Endodermal cell (in vitro differentiated cells): Measurements from ENCODE around the gene IRF2BP1. TPM values are rescaled to one million over a fixed set of nuclear protein-coding genes. Genes with fewer than 3 reads are reported as not detected.

ENCODE experiments used
- DNase-seq: peaks from one replicate; pipeline ENCODE4 v3.0.0-alpha.2; 2017
- H3K27ac ChIP-seq: 2 replicates; pipeline ENCODE4 v1.5.1; 2013; ENCODE audit warnings: mild to moderate bottlenecking, low read depth, low read length, moderate library complexity
- H3K27me3 ChIP-seq: 2 replicates; pipeline ENCODE4 v1.6.1; 2013; ENCODE audit warnings: mild to moderate bottlenecking, low read length, moderate library complexity; ENCODE audit not compliant: insufficient read depth, control insufficient read depth, poor library complexity, severe bottlenecking
- H3K36me3 ChIP-seq: 2 replicates; pipeline ENCODE4 v1.7.0; 2013; ENCODE audit warnings: mild to moderate bottlenecking, low read length, moderate library complexity; ENCODE audit not compliant: control insufficient read depth, insufficient read depth
- H3K4me1 ChIP-seq: one replicate; pipeline ENCODE4 v1.7.0; 2013; ENCODE audit warnings: low read length; ENCODE audit not compliant: control insufficient read depth, insufficient read depth
- H3K4me3 ChIP-seq: 2 replicates; pipeline ENCODE4 v1.5.1; 2013; ENCODE audit warnings: mild to moderate bottlenecking, low read length, moderate library complexity
- H3K9ac ChIP-seq: 2 replicates; pipeline ENCODE4 v1.6.1; 2013; ENCODE audit warnings: mild to moderate bottlenecking, low read length, moderate library complexity; ENCODE audit not compliant: poor library complexity, severe bottlenecking; ENCODE audit errors: extremely low read depth
- H3K9me3 ChIP-seq: 2 replicates; pipeline ENCODE4 v1.6.1; 2013; ENCODE audit warnings: mild to moderate bottlenecking, low read length, moderate library complexity; ENCODE audit not compliant: control insufficient read depth
- H3K27ac Mint-ChIP-seq: 2 replicates; pipeline ENCODE4 v1.8.0; 2020; ENCODE audit warnings: mixed read lengths
- H3K27me3 Mint-ChIP-seq: 2 replicates; pipeline ENCODE4 v1.8.0; 2021; ENCODE audit warnings: mild to moderate bottlenecking, mixed read lengths; ENCODE audit not compliant: insufficient read depth
- H3K36me3 Mint-ChIP-seq: 2 replicates; pipeline ENCODE4 v1.8.0; 2020; ENCODE audit warnings: low read depth, mixed read lengths
- H3K4me1 Mint-ChIP-seq: 2 replicates; pipeline ENCODE4 v1.8.0; 2020; ENCODE audit warnings: mixed read lengths
- H3K4me3 Mint-ChIP-seq: 2 replicates; pipeline ENCODE4 v1.8.0; 2020; ENCODE audit warnings: mild to moderate bottlenecking, moderate library complexity, mixed read lengths
- H3K9me3 Mint-ChIP-seq: 2 replicates; pipeline ENCODE4 v1.8.0; 2020; ENCODE audit warnings: mild to moderate bottlenecking, mixed read lengths
- CTCF ChIP-seq: fragments of 200-600 bp; sonication (generic); conservative IDR thresholded peaks from 2 replicates; pipeline ENCODE4 v1.5.0; 2021; ENCODE audit warnings: antibody characterized with exemption, mild to moderate bottlenecking
- WGBS, 2 experiments: methylation state at CpG; one replicate each; pipeline versions ENCODE4 v1.1.5 to v1.1.7; 2013; ENCODE audit warnings: missing lambda C conversion rate in 2 of 2, mixed read lengths in 1 of 2; ENCODE audit not compliant: insufficient coverage in 1 of 2, insufficient read length in 1 of 2; 5-methylcytosine and 5-hydroxymethylcytosine counted together
- total RNA-seq, 2 donors: library from RNA; stranded (reverse); fragmentation: NEBNext Ultra II Directional in 1 of 2; extraction: Animal tissue kit (Norgen Biotek cat#: 25700) in 1 of 2; gene quantifications; 2 replicates in 1 of 2; 3 replicates in 1 of 2; pipeline ENCODE4 v1.2.1, GENCODE V29; 2021

IRF2BP1 gene
- total RNA-seq, 2 donors from 2014 or later: 23.8 to 30.3 TPM

- WGBS, 2 experiments: 83 to 100% methylated on average over 2 to 5 of the region's 5 CpGs
- Histone ChIP-seq H3K9ac (no peak overlapping the region), H3K4me3 (no peak overlapping the region), H3K9me3 (no peaks in the 10 kb centered on the region), H3K4me1 (no peaks in the 10 kb centered on the region), H3K27me3 (no peaks in the 10 kb centered on the region), H3K27ac (no peak overlapping the region), H3K36me3 (no peaks in the 10 kb centered on the region)
- H3K4me3 Mint-ChIP-seq: no peak overlapping the region
- H3K27ac Mint-ChIP-seq: no peak overlapping the region
- no peak for TF ChIP-seq CTCF
- H3K9me3 Mint-ChIP-seq: no peaks in the 10 kb centered on the region
- no peak for DNase-seq
- H3K36me3 Mint-ChIP-seq: no peaks in the 10 kb centered on the region
- peaks cover 9% of the 10 kb centered on the region for H3K27me3 Mint-ChIP-seq
- no peaks in the 10 kb centered on the region for H3K4me1 Mint-ChIP-seq
These were observed 23.0 kb upstream of the IRF2BP1 start for GRCh38 chr19:45908956-45909355.

DNA sequence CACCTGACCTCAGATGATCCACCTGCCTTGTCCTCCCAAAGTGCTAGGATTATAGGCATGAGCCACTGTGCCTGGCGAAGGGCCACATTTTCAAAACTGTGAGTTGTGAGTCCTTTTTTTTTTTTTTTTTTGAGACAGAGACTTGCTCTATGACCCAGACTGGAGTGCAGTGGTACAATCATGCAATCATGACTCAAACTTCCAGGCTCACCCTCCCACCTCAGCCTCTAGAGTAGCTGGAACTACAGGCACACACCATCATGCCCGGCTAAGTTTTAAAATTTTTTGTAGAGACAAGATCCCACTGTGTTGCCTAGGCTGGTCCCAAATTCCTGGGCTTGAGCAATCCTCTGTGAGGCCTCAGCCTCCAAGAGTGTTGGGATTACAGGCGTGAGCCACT lies 20.3 kb upstream of the IRF2BP1 start:
- Histone ChIP-seq H3K9me3 (no peaks in the 10 kb centered on the region), H3K36me3 (no peaks in the 10 kb centered on the region), H3K27me3 (no peaks in the 10 kb centered on the region), H3K27ac (no peak overlapping the region), H3K9ac (no peak overlapping the region), H3K4me3 (no peak overlapping the region), H3K4me1 (no peaks in the 10 kb centered on the region)
- Mint-ChIP-seq H3K36me3 (no peaks in the 10 kb centered on the region), H3K4me1 (no peaks in the 10 kb centered on the region), H3K27me3 (peaks cover 7% of the 10 kb centered on the region), H3K9me3 (no peaks in the 10 kb centered on the region), H3K27ac (no peak overlapping the region), H3K4me3 (no peak overlapping the region)
- TF ChIP-seq CTCF: no peak
- DNase-seq: no peak
- WGBS, 2 experiments: 85 to 92% methylated on average over 3 of the region's 3 CpGs

- no peak overlapping the region for H3K9ac ChIP-seq
- no peak overlapping the region for H3K27ac Mint-ChIP-seq
- no peaks in the 10 kb centered on the region for H3K27me3 ChIP-seq
These were observed 19.1 kb upstream of the IRF2BP1 start for GRCh38 chr19:45905011-45905410.

More at GRCh38 chr19:45905011-45905410, 19.1 kb upstream of the IRF2BP1 start:
- no peak for TF ChIP-seq CTCF
- H3K36me3 ChIP-seq: peaks cover 2% of the 10 kb centered on the region
- Mint-ChIP-seq H3K9me3 (no peaks in the 10 kb centered on the region), H3K4me3 (no peak overlapping the region), H3K36me3 (peaks cover 9% of the 10 kb centered on the region), H3K27me3 (peaks cover 15% of the 10 kb centered on the region), H3K4me1 (peaks cover 4% of the 10 kb centered on the region)
- no peaks in the 10 kb centered on the region for H3K9me3 ChIP-seq
- H3K4me1 ChIP-seq: no peaks in the 10 kb centered on the region
- H3K4me3 ChIP-seq: no peak overlapping the region
- no peak for DNase-seq
- no peak overlapping the region for H3K27ac ChIP-seq
- WGBS, 2 experiments: 86 to 89% methylated on average over 7 to 10 of the region's 10 CpGs
